Left hindlimb (tissue), 1 donor: Measurements from ENCODE around the gene GPR18.

Source experiments
- DNase-seq: peaks from one replicate; pipeline ENCODE4 v3.0.0-alpha.2; 2018

The GPR18 gene

DNA sequence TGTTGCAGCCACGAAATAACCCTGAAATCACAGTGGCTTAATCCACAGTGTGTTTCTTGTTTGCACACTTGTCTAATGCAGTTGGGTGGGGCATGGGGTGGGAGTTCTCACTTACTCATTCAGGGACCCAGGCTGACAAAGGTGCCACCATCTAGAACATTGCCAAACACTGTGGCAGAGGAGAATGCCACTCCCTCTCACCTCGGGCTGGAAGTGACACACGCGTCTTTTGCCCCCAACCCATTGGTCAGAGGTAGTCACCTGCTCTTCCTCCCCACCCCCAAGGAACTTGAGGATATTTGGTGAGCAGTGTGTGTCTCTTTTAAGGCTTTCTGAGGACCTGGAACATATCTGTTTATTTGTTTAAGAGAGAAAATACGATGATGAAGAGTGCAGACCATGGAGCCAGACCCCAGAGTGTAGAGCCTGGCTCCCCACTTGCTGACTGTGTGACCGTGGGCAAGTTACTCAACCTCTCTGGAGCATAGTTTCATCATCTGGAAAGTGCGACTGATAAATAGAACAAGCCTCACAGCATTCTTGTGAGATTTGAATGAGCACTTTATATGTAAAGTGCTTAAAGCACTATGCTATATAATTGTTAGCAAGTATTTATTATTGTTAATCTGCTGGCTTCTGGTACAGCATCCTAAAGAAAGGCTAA, 31.6 kb upstream of the GPR18 start:
- DNase-seq = no peak

DNA sequence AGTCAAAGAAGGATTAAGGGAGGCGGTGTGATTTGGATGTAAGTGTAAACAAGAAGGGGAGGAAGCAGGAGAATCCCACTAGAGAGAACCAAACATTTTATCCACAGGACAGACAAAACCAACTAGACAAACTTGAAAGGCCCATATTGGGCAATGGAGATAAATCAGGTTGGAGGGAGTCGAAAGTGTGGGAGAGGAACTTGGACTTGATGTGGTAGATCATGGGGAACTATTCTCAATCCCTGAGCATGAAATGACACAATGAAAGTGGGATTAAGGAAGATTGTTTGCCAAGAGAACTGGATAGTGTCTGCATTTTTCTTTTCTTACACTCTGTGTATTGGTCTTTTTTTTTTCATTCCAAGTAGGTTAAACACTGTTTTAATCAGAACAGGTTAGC, 31.1 kb upstream of the GPR18 start:
- DNase-seq = no peak

DNA sequence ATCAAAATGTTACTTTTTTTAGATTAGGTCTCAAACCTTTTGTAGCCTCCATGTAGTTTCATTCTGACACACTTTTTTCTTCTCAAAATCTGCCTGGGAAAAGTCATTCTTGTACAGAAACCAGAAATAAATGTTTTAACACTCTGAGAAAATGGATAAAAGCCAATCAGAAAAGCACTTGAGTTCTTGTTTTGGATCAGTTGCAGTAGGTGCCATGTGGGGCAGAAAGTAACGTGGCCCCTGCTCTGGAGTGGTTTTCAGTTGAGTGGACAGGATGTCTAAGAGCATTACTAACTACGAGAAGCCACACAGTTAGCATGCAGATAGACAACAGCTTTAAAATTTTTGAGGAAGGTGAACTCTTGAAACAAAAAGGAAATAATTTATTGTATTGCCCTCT, 29.9 kb upstream of the GPR18 start:
- no peak for DNase-seq

DNA sequence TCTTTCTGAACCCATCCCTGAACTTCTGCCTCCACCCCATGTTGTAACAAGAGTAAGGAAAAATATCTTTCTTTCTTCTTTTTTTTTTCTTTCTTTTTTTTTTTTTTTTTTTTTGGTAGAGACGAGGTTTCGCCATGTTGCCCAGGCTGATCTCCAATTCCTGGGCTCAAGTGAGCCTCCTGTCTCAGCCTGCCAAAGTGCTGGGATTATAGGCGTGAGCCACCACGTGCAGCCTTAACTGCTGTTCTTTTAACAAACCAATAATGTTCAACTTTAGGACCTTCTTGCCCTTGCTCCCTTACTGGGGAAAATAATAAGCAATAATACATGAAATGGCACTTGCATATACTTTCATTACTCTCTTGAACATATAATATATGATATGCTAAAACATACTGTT, 29.4 kb upstream of the GPR18 start:
- DNase-seq = peak; percentile 58

DNA sequence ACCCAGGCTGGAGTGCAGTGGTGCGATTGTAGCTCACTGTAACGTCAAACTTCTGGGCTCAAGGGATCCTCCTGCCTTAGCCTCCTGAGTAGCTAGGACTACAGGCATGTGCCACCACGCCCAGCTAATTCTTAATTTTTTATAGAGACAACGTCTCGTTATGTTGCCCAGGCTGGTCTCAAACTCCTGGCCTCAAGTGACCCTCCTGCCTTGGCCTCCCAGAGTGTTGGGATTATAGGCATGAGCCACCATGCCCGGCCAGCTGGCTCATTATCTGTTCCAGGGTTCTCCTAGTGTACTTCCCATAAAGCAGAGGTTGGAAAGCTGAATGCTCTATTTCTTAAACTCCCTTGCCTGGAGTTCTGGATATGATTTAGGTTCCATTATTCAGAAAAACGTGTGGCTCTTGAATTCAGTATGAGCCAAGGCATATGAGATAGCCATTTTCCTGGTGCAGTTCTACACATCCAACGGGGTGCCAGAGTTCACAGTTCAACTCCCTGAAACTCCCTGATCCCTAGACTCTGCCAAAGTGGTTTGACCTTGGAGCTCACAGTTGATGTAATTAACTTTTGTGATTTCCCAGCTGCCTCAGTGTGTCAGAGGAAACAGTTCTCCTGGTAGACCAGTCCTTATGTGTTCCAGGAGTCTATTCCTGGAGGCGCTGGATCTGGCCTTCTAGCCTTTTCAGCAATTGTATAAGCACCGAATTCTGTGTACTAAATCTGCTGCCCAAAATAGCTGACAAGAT, 27.4 kb upstream of the GPR18 start:
- no peak for DNase-seq

DNA sequence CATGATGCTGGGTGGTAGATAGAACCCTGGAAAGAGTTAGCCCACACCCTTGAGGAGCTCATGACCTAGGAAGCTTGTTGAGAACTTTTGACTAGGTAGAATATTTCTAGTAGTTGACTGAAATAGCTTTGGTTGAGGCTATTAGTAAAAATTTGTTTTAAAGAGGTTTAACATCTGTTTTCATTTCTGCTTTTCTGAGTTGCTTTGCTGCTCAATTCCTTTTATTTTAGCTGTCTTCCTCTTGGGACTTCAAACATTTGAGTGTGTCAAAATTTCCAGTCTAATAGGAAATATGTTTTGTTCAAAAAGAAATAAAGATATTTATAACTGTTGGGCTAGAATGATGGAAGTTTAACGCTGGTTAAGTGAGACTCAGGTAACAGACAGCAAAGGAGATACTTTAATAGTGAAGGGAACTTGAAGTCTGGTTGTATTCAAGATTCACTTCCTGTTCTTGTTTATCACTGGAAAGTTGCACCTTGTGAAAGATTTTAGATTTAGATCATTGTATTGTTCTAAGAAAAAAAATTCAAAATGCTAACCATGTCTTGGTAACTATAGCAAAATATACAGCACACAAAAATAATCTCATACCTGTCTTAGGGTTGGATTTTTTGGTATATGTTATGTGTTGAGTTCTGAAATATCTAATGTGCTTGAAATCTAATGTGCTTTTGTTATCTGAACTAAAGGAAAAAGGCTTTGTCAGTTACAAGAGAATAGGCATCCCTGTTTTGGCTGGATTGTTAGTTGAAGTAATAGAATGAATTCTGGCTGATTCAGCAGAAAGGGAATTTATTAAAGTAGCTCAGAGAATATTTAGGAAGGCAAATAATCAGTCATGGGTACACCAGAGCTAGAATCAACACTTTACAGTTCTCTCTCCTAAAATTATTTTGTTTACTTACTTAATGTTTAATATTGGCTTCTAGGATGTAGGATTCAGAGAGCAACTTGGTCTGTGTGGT, 24.4 kb upstream of the GPR18 start:
- DNase-seq = no peak

DNA sequence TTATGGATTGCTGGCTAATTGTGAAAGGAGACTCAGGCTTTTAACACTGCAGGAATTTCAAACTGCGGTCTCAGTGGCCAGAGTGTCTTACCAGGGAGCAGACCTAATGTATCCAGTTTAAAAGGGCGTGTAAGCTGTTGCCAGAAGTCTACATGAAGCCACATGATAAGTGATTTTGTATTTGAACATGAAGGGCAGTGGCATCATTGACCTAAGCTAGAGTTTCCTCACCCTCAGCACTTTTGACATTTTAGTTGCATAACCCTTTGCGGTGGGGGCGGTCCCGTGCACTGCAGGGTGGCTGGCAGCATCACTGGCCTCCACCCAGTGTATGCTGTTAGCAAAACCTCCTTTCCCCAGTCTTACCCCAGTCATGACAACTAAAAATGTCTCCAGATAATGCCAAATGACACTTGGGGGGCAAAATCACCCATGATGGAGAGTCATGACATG, 23.7 kb upstream of the GPR18 start:
- DNase-seq = no peak

DNA sequence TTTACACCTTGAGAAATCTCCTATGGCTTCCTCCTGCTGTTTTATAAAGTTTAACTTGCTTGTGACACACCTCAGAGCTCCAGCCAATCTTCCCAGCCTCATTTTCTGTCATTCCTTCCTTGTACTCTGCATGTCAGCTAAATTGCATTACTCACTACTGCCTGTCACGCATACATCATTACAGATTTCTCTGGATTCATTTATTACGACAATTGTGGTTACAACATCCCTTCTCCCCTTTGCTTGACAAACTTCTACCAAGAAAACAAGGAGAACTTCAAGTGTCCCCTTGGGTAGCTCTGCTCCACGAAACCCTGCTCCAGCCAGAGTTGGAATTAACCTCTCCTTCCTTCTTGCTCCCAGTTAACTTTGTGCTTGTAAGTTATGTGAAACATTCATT, 22.0 kb upstream of the GPR18 start:
- DNase-seq = no peak

DNA sequence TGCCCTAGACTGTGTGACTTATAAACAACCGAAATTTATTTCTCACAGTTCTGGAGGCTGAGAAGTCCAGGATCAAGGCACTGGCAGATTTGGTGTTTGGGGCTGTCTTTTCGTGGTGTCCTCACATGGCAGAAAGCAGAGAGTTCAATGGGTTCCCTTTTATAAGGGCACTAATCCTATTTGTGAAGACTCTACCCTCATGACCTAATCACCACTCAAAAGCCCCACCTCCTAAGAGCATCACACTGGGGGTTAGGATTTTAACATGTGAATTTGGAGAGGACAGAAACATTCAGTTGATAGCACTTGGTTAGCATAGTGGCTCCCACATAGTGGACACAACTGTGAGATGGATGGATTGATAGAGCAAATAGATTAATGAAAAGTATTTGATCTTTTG, 21.5 kb upstream of the GPR18 start:
- DNase-seq = no peak

DNA sequence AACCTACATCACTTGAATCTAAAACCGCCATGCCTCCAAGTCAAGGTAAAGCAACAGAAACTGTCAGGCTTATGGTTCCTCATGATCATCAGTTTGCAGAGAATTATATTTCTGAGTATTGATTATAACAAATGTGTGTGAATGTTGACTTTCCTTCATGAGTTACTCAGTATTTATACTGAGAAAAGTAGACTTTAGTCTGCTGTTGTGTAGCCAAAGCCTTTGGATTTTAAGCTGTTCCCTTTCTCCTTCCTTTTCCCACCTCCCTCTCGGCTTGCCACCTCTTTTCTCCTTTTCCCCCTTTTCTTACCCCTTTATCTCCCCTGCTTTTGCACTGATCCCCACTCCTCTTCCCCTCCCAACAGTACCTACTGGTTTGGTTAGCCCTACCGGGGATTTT, 20.7 kb upstream of the GPR18 start:
- DNase-seq = no peak

DNA sequence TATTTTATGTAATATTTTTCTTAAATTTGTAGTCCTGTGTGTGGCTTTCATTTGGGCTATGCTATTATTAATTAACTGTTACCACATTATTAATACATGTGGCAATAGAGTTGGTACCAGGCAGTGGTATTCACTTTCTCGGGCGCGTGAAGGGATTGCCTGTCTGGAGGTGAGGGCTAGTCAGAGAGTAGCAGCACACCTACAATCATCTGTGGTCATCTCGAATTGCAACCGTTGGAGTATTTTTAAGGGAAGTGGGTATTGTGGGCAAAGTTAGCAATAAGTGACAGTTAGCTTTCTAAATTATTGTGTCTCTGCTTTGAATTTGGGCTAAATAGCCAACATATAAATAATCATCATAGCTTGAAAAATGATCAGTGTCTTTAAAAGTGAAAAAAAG, 20.0 kb upstream of the GPR18 start:
- no peak for DNase-seq

DNA sequence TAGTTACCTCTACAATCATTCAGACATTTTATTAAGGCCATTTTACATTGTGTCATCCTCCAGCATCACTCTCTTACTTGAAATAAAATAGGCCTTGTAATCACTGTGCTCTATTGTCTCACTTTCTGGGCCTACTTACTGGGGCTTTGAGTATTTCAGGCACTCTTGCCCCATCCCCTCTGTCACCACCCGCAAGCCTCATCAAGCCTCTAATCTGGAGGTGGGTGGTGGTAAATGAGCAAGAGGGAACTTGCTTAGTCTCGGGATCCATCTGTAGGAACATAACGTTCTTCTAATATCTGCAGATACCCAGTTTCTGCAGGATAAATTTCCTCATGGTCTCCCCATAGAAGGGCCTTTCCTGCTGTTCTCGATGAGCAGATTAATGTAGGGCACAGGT, 19.4 kb upstream of the GPR18 start:
- DNase-seq = no peak

DNA sequence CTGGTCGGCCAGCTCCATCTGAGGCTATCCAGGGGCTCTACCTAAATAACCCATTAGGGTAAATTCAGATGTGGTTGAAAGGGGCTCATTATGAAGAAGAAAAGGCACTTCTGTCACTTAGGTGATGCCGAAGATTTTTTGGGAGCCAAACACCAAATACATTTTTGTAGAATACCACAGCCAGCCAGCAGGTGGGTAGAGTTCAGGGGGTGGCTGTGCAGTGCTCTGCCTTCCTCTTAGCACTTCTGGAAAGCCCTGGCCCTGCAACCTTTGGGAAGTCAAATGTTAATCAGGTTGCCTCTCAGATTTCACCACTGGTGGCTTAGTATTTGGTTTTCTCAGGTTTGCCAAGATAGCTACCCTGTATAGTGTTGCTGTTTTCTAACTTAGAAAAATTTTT, 18.5 kb upstream of the GPR18 start:
- no peak for DNase-seq

DNA sequence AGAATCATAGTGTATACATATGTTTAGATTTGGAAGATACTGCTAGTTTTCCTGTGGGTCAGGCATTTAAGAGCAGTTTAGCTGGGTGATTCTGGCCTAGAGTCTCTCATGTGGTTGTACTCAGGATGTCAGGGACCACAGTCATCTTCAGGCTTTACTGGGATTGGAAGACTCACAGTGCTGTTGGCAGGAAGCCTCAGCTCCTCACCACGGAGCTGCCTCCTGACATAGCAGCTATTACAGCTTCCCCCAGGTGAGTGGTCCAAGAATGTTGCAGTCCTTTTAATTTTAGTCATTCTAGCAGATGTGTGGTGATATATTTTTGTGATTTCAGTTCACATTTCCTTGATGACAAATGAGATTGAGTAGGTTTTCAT, 16.9 kb upstream of the GPR18 start:
- DNase-seq = no peak

DNA sequence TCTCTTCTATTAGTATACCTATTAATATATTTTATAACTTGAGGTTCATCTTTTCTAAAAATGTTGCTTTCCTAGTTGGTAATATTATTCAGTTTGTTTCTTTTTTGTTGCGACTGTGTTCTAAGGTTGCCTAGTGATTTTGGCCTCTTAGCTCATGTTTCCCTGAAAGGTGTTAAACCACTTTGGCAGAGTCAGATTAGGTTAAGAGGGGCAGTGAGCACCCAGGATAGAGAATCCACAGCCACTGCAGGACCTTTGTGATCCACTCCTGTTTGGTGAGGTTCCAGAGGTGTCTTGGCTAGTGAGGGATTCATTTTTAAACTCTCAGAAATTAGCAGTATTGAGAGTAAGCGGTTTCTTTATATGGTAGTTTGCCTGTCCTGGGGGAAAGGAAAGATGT, 14.9 kb upstream of the GPR18 start:
- no peak for DNase-seq

DNA sequence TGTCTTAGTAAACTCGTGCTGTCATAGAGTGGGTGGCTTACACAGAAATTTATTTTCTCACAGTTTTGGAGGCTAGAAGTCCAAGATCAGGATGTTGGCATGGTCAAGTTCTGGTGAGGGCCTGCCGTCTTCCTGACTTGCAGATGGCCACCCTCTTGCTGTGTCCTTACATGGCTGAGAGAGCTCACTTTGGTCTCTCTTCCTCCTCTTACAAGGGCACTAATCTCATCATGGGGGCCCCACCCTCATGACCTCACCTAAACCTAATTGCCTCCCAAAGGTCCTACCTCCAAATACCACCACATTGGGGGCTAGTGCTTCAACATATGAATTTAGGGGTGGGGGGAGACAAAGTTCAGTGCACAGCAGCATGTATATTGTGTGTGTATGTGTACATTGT, 14.3 kb upstream of the GPR18 start:
- no peak for DNase-seq

DNA sequence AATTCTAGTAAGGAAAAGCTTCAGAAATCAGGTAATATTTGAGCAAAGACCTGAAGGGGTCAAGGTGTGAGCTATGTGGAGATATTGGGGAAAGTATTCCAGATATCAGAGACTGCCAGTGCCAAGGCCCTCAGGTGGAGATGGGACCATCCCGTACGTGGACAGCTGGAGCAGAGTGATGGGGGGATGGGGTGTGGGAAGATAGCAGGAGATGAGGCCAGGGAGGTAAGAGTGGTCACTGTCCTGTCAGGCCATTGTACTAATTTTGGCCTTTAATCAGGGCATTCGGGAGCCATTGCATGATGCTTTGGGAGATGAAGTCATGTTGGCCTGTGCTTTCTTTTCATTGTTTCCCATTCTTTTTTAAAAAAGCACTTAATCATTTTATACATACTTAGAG, 13.1 kb upstream of the GPR18 start:
- no peak for DNase-seq

DNA sequence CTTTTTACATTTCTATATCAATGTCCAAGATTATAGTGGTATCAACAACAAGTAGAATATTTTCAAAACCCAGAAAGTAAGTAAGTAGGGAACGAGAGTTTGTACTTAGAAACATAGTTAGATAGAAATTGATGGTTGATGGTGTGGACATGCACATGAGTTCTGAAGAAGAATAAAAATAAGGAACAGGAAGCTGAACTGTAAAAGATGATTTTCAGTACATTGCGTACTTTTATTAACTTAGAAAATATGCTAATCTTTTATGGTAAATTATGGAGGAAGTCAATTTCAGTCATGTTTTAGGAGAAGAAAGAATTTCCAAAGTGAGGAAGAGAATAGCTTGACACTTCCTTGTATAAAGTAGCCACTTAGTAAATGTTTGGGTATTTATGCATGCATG, 12.3 kb upstream of the GPR18 start:
- DNase-seq = no peak

DNA sequence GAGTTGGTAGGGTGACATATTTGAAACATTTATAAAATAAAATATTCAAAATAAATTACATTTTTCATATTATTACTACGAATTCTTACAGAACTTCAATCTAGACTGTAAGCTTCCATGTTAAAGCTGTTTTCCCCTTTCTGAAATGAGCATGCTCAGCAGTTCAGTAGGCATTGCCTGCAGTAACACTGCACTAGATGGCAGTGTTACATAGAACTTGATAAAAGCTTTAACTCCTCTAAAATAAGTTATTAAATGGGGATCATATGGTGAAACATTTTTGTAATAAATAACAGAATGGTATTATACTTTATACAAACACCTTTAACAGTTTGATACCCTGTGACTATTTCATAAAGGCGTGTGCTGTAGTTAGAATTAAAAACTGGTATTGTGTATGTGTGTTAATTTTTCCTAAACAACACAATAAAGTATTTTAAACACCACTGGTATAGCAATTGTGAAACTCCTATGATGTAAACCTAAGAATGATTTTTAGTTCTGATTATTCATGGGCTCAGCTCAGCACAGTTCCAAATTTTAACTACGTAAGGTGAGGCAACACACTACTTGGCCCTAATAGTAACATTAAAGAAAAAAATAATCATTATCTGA, 11.6 kb upstream of the GPR18 start:
- DNase-seq = no peak

DNA sequence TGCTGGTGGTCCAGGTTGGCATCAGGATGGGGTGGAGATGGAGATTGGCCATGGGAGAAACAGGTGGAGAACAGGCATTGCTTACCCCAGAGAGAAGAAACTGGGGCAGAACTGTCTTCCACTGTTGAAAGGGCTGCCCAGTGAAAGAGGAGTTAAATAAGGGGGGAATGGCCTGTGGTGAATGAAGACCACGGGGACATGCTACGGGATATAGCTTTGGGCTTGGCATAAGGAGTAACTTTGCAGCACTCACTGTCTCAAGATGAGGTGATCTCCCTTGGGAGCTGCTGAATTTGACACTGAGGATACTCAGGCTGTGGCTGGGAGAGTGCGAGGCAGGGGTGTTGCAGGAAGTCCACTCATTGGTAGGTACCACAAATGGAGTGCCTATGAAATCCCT, 10.6 kb upstream of the GPR18 start:
- DNase-seq = no peak

DNA sequence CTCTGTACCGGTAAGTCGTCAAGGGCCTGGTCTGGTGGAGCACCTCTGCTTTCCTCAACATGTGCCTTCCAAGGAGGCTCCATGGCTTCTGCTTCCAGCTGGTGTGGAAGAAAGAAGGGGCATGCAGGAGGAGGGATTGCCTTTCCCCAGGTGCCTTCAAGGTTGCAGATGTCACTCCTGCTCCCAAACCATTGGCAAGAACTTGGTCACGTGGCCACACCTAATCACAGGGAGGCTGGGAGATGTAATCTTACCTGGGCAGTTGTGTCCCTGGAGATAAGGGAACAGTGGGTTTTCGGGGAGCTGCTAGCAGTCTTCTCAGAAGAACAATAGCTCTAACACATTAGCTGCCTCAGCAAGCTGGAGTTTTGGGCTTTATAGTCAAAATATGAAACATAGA, 9.7 kb upstream of the GPR18 start:
- DNase-seq = no peak

DNA sequence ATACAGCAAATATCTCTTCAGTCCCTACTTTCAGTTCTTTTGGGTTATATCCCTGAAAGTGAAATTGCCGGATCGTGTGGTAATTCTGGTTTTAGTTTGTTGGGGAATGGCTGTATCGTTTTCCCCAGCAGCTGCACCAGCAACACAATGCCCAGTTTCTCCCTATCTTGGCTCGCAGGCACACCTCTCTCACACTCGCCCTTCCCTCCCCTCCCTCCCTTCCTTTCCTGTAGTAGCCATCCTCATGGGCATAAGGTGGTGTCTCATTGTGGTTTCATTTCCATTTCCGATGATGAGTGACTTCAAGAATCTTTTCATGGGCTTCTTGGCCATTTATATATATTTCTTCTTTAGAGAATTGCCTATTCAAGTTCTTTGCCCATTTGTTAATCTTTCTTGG, 8.6 kb upstream of the GPR18 start:
- no peak for DNase-seq

DNA sequence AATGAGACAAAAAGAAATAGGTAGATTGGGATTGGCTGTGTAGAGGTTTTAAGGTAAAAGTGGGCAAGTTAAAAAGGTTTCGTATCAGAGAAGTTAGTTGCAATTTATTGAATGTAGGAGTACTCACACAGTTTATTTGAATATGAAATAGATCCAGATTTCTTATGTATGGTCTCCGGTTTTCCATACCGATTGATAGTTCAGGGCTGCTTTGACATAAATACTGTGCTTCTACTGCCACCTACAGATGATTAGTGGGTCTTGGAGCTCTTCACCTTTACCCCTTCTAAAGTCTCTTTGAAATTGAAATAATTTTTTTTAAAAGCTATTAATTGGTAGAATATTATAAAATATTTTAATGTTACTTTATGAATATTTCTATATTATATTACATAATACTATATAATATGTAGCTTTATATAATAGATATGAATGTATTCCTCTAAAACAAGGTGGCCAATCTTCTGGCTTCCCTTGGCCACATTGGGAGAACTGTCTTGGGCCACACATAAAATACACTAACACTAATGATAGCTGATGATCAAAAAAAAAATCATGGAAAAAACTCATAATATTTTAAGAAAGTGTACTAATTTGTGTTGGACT, 7.7 kb upstream of the GPR18 start:
- no peak for DNase-seq
